T47D (cell line): Measurements from ENCODE around the gene TBC1D9.

Source experiments
- DNase-seq, 2 experiments: peaks; one replicate each; pipeline versions ENCODE4 v3.0.0 to v3.0.0-alpha.2; 2011 to 2012; ENCODE audit warnings: low read depth in 1 of 2, low spot score in 1 of 2
- JUND ChIP-seq: IDR thresholded peaks from 2 replicates; pipeline ENCODE4 v1.6.1; 2012; ENCODE audit warnings: low read depth
- in situ Hi-C: cut with HindIII; loops from 2 replicates; pipeline ENCODE4 v1.10.0; 2016; ENCODE audit warnings: low sequenced_read_pairs, low pct_unique_long_range_greater_than_20kb

Gene TBC1D9

GRCh38 chr4:140688711-140689598, 67.2 kb downstream of the TBC1D9 start:
- no peak for TF ChIP-seq JUND
- no peak for DNase-seq

GRCh38 chr4:140686796-140687195, 69.4 kb downstream of the TBC1D9 start:
- in situ Hi-C loops: no loop called here
- no peak for DNase-seq

More at GRCh38 chr4:140688711-140689598, 67.2 kb downstream of the TBC1D9 start:
- in situ Hi-C loops: no loop called here

GRCh38 chr4:140684314-140684713, 71.9 kb downstream of the TBC1D9 start:
- no peak for TF ChIP-seq JUND
- DNase-seq: no peak
- in situ Hi-C loops: no loop called here

More at GRCh38 chr4:140686796-140687195, 69.4 kb downstream of the TBC1D9 start:
- no peak for TF ChIP-seq JUND

GRCh38 chr4:140681201-140681600, 75.0 kb downstream of the TBC1D9 start:
- TF ChIP-seq JUND: no peak
- in situ Hi-C loops: no loop called here
- DNase-seq: no peak

GRCh38 chr4:140680686-140681085, 75.5 kb downstream of the TBC1D9 start:
- in situ Hi-C loops: no loop called here
- no peak for TF ChIP-seq JUND
- DNase-seq: no peak

- no peak for TF ChIP-seq JUND
- DNase-seq: no peak
- in situ Hi-C loops: no loop called here
These were observed 76.6 kb downstream of the TBC1D9 start for GRCh38 chr4:140679576-140679975.

- in situ Hi-C loops: no loop called here
- no peak for TF ChIP-seq JUND
- DNase-seq: no peak
These were observed 80.5 kb downstream of the TBC1D9 start for GRCh38 chr4:140675599-140676231.

GRCh38 chr4:140673729-140674128, 82.5 kb downstream of the TBC1D9 start:
- in situ Hi-C loops: no loop called here
- DNase-seq: no peak
- no peak for TF ChIP-seq JUND

GRCh38 chr4:140672416-140672815, 83.8 kb downstream of the TBC1D9 start:
- TF ChIP-seq JUND: no peak
- in situ Hi-C loops: no loop called here
- DNase-seq: no peak

- TF ChIP-seq JUND: no peak
- in situ Hi-C loops: no loop called here
- DNase-seq: no peak
These were observed 88.1 kb downstream of the TBC1D9 start for GRCh38 chr4:140668111-140668510.

GRCh38 chr4:140666889-140667614, 89.1 kb downstream of the TBC1D9 start:
- in situ Hi-C loops: no loop called here
- peak in 1 of 2 experiments; percentile 13 for DNase-seq
- no peak for TF ChIP-seq JUND

- no peak for DNase-seq
- no peak for TF ChIP-seq JUND
- in situ Hi-C loops: no loop called here
These were observed 93.9 kb downstream of the TBC1D9 start for GRCh38 chr4:140662082-140662869.
